ENCODE results near the gene BTBD16. TPM values are rescaled to one million over a fixed set of nuclear protein-coding genes. Genes with fewer than 3 reads are reported as not detected.

The BTBD16 gene
- total RNA-seq, 1 donor from 2014 or later: 0.35 TPM

DNA sequence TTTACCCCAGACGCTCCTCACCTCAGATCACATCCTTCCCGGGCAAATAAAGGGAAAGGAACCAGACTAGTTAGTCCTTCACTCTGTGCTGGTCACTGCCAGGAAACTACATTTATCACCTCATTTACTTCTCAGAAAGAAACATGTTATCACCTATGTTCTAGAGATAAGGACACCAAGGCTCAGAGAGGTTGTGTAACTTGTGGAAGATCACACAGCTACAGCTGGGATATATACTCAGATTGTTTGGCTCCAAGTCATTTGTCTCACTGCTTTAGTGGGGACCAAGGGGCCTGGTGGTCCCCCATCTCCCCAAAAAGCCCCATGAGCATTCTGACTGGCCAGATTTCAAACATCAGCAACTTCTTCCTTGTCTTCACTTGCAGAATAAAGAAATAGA, 17.5 kb upstream of the BTBD16 start:
- H3K27ac ChIP-seq: no peak overlapping the region
- no peak overlapping the region for H3K4me3 ChIP-seq
- intact Hi-C loops (cut with DNase I): no loop called here

DNA sequence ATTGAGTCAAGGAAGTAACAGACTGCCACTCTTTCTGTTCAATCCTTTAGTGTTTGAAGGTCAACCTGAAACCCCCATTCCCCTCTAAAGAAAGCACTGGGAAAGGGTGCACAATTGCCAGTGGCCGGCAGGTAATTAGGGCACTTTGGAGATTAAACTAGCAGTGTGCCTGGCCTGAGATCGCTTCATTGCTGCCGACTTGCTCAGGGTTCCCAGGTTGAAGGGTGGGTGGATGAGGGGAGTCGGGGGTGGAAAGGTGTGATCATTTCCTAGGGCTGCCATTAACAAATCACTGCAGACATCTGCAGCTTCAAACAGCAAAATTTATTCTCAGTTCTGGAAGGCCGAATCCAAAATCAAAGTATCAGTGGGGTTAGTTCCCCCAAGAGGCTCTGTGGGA, 16.3 kb upstream of the BTBD16 start:
- DNase-seq (no peak), ATAC-seq (no peak)
- Histone ChIP-seq H3K9me3 (no peaks in the 10 kb centered on the region), H3K4me3 (no peak overlapping the region), H3K27ac (no peak overlapping the region), H3K36me3 (peaks cover 36% of the 10 kb centered on the region), H3K4me1 (no peaks in the 10 kb centered on the region), H3K27me3 (no peaks in the 10 kb centered on the region)
- TF ChIP-seq, protein P1, sequence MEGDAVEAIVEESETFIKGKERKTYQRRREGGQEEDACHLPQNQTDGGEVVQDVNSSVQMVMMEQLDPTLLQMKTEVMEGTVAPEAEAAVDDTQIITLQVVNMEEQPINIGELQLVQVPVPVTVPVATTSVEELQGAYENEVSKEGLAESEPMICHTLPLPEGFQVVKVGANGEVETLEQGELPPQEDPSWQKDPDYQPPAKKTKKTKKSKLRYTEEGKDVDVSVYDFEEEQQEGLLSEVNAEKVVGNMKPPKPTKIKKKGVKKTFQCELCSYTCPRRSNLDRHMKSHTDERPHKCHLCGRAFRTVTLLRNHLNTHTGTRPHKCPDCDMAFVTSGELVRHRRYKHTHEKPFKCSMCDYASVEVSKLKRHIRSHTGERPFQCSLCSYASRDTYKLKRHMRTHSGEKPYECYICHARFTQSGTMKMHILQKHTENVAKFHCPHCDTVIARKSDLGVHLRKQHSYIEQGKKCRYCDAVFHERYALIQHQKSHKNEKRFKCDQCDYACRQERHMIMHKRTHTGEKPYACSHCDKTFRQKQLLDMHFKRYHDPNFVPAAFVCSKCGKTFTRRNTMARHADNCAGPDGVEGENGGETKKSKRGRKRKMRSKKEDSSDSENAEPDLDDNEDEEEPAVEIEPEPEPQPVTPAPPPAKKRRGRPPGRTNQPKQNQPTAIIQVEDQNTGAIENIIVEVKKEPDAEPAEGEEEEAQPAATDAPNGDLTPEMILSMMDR (IDR thresholded peaks at IDR 0.05): no peak
- intact Hi-C loops (cut with DNase I): no loop called here

More for the DNA sequence above, 17.5 kb upstream of the BTBD16 start:
- H3K27me3 ChIP-seq: no peaks in the 10 kb centered on the region
- peaks cover 49% of the 10 kb centered on the region for H3K36me3 ChIP-seq
- TF ChIP-seq, protein P1 (IDR thresholded peaks at IDR 0.05): no peak
- H3K4me1 ChIP-seq: no peaks in the 10 kb centered on the region
- no peak for DNase-seq
- H3K9me3 ChIP-seq: no peaks in the 10 kb centered on the region
- no peak for ATAC-seq

DNA sequence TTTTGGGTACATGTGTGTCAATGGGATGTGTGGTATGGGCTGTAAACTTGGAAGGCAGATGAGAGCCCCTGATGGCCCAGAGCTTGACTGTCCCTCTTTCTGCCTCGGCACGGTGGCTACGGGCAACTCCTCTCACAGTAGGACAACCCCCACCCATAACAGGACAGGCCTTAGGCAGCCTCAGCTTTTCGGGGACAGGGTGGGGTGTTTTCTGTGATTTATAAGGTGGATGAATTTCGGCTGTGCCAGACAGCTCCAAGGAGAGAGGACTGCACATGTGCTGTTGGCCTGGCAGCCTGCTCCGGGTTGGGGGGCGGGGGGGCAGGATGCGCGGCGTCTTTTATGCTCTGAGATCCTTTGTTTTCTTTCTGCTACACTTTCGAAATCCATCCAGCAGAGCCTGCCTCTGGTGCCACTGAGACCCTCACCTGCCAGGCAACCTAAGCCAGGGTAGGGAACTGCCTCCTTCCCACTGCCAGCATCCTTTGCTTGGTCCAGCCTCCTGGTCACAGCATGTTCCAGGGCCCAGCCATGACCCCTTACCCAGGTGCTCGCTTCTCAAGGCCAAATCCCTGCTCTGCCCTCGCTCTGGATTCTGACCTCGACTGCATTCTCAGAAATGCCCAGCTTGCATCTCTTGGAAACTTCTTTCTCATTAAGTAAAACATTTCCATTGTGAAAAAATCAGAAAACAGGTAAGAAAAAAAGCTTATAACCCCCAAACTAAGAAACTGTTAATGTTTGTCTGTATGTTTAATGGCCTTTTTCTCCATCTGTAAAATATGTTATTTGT, 15.4 kb upstream of the BTBD16 start:
- no peak overlapping the region for H3K4me3 ChIP-seq
- H3K9me3 ChIP-seq: no peaks in the 10 kb centered on the region
- intact Hi-C loops (cut with DNase I): no loop called here
- H3K4me1 ChIP-seq: no peaks in the 10 kb centered on the region
- no peak for DNase-seq
- TF ChIP-seq, protein P1 (IDR thresholded peaks at IDR 0.05): no peak
- H3K36me3 ChIP-seq: peaks cover 36% of the 10 kb centered on the region
- no peak overlapping the region for H3K27ac ChIP-seq
- no peak for ATAC-seq
- H3K27me3 ChIP-seq: no peaks in the 10 kb centered on the region

DNA sequence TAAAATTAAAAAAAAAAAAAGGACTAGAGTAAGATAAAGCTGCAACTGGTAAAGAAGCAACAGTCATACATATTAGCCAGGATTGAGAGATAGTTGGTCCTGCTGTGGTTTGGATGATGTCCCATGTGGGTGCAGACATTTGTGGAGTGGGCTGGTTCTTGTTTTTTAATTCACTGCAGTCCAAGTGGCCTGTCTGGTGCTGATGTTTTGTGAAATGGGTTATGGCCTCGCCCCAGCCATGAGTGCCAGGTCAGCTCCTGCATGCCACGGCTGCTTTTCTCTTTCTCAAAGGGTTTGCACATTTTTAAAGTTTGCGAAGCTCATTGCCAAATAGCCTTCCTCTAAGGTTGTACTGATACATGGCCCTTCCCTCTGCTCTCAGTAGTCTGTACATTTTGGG, 14.1 kb upstream of the BTBD16 start:
- Histone ChIP-seq H3K27ac (no peak overlapping the region), H3K36me3 (peaks cover 24% of the 10 kb centered on the region), H3K27me3 (no peaks in the 10 kb centered on the region), H3K9me3 (no peaks in the 10 kb centered on the region), H3K4me1 (no peaks in the 10 kb centered on the region), H3K4me3 (no peak overlapping the region)
- TF ChIP-seq, protein P1 (IDR thresholded peaks at IDR 0.05): no peak
- intact Hi-C loops (cut with DNase I): no loop called here
- ATAC-seq: no peak
- DNase-seq: no peak

DNA sequence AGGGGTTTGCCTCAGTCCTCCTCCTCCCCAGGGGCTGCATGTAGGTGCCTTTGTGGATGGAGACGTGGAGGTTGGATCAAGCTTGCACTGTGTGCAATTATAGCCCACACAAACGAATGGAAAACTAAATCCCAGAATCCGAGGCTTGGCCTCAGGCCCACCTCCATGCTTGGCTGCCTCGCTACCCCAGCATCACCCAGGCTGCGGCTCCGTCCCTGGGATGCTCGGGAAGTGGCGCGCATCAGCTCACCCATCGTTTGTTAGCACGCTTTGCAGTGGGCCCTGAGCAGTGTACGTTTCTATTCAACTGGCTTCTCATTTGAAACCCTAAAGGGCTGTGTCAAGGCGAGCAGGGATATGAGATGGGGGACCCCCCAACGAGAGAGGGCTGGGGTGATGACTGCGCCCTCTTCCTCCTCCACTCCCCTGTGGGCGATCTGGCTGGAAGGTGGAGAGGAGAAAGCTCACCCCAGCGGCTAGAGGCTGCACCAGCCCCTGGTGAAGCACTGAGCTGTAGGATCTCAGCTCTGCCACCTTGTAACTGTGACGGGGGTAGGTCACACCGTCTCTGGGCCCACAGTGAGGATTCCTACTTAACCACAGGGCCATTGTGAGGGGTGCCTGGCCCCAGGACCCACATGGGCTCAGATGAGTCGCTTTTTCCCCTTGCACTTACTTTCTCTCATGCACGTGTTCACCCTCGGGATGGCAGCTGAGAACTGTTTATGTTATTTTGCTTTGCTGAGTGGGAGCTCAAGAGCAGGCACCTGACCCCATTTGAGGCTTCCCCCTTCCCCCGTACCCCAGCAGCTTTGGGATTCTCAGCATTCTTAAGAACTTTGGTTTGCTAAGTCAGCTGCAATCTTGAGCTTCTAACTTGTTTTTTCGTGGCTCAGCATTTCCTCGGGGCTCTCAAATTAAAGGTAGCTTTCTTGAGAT, 12.7 kb upstream of the BTBD16 start:
- no peaks in the 10 kb centered on the region for H3K27me3 ChIP-seq
- H3K9me3 ChIP-seq: no peaks in the 10 kb centered on the region
- intact Hi-C loops (cut with DNase I): no loop called here
- H3K27ac ChIP-seq: no peak overlapping the region
- ATAC-seq: peak; percentile 50
- TF ChIP-seq, protein P1 (IDR thresholded peaks at IDR 0.05): no peak
- DNase-seq: no peak
- no peak overlapping the region for H3K4me3 ChIP-seq
- H3K4me1 ChIP-seq: no peaks in the 10 kb centered on the region
- peaks cover 21% of the 10 kb centered on the region for H3K36me3 ChIP-seq
